ENCODE measurements around the gene ARHGAP22. TPM values are rescaled to one million over a fixed set of nuclear protein-coding genes. Genes with fewer than 3 reads are reported as not detected.

ARHGAP22 gene
- polyA plus RNA-seq, 1 of the 3 experiments (the other 2 are of a cell fraction): 12.4 TPM

DNA sequence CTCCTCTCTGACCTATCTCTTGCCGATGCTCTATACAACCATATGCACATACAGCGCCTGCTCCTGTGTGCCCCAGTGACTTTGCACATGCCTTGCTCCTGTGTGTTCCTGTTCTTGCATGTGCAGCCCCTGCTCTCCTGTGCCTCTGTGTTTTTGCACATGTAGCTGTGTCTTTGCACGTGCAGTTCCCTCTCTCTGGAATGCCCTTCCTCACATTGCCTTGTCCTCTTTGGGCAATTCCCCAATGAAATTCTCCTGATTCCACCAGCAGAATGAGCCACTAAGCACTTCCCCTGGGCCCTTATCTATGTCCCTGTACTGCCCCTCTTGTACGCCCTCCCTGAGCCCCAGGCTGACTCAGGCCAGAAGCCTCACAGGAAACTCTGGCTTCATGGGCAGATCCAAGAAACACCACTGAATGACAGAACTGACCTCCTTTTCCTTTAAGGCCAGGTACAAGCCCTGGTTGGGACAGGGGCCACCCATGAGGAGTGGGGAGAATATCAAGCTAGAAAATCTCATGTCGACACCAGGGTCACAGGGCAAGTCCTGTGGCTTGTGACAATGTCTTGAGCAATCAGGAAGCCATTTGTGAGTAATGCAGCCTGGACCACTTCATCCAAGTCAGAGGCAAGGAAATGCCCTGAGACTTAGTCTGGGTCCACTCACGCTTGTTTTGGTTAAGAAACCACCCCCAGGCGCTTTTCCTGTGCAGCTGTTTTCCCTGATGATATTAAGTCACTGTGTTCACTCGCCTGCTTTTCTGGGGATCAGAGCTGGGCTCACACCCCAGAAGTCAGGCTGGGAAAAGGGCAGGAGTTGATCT, 1.9 kb upstream of the ARHGAP22 start:
- Histone ChIP-seq H3K4me2 (peak overlapping the region; percentile 92), H4K20me1 (ENCODE audit: insufficient read depth) (no peaks in the 10 kb centered on the region)
- TF ChIP-seq, protein P1, sequence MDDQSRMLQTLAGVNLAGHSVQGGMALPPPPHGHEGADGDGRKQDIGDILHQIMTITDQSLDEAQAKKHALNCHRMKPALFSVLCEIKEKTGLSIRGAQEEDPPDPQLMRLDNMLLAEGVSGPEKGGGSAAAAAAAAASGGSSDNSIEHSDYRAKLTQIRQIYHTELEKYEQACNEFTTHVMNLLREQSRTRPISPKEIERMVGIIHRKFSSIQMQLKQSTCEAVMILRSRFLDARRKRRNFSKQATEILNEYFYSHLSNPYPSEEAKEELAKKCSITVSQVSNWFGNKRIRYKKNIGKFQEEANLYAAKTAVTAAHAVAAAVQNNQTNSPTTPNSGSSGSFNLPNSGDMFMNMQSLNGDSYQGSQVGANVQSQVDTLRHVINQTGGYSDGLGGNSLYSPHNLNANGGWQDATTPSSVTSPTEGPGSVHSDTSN (IDR thresholded peaks at IDR 0.05): peak; percentile 87
- TF ChIP-seq, protein P2, sequence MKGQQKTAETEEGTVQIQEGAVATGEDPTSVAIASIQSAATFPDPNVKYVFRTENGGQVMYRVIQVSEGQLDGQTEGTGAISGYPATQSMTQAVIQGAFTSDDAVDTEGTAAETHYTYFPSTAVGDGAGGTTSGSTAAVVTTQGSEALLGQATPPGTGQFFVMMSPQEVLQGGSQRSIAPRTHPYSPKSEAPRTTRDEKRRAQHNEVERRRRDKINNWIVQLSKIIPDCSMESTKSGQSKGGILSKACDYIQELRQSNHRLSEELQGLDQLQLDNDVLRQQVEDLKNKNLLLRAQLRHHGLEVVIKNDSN (IDR thresholded peaks at IDR 0.05; ENCODE audit: borderline replicate concordance, low read depth): no peak
- peak; percentile 81 for TF ChIP-seq JUND (IDR thresholded peaks at IDR 0.05)
- peak; percentile 70; the same call in 1 of the 2 replicates for TF ChIP-seq FOXM1 (IDR thresholded peaks at IDR 0.05; ENCODE audit: low read depth)
- TF ChIP-seq NFIC (IDR thresholded peaks at IDR 0.05; ENCODE audit: borderline replicate concordance): peak; percentile 86
- no peak for TF ChIP-seq MXI1 (IDR thresholded peaks at IDR 0.05; ENCODE audit: low read depth, low read length)
- peak; percentile 44; the same call in 1 of the 2 replicates for TF ChIP-seq ELF1 (IDR thresholded peaks at IDR 0.05)
- peak; percentile 23; the same call in 1 of the 2 replicates for TF ChIP-seq YY1 (IDR thresholded peaks at IDR 0.05; ENCODE audit: low read depth)
- no peak for TF ChIP-seq SMC3 (IDR thresholded peaks at IDR 0.05; ENCODE audit: low read depth, low read length)
- TF ChIP-seq RAD21 (IDR thresholded peaks at IDR 0.05; ENCODE audit: low read length): no peak
- TF ChIP-seq RCOR1 (IDR thresholded peaks at IDR 0.05; ENCODE audit: low read length): no peak
- TF ChIP-seq, protein P3, sequence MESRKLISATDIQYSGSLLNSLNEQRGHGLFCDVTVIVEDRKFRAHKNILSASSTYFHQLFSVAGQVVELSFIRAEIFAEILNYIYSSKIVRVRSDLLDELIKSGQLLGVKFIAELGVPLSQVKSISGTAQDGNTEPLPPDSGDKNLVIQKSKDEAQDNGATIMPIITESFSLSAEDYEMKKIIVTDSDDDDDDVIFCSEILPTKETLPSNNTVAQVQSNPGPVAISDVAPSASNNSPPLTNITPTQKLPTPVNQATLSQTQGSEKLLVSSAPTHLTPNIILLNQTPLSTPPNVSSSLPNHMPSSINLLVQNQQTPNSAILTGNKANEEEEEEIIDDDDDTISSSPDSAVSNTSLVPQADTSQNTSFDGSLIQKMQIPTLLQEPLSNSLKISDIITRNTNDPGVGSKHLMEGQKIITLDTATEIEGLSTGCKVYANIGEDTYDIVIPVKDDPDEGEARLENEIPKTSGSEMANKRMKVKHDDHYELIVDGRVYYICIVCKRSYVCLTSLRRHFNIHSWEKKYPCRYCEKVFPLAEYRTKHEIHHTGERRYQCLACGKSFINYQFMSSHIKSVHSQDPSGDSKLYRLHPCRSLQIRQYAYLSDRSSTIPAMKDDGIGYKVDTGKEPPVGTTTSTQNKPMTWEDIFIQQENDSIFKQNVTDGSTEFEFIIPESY (IDR thresholded peaks at IDR 0.05; ENCODE audit: borderline replicate concordance, low read depth): peak; percentile 56; the same call in 1 of the 2 replicates
- peak; percentile 43; the same call in 1 of the 2 replicates for TF ChIP-seq SIN3A (IDR thresholded peaks at IDR 0.05; ENCODE audit: borderline replicate concordance, low read depth, low read length)
- TF ChIP-seq CHD2 (IDR thresholded peaks at IDR 0.05; ENCODE audit: low read length, partially characterized antibody): no peak
- TF ChIP-seq, protein P4, sequence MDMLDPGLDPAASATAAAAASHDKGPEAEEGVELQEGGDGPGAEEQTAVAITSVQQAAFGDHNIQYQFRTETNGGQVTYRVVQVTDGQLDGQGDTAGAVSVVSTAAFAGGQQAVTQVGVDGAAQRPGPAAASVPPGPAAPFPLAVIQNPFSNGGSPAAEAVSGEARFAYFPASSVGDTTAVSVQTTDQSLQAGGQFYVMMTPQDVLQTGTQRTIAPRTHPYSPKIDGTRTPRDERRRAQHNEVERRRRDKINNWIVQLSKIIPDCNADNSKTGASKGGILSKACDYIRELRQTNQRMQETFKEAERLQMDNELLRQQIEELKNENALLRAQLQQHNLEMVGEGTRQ (IDR thresholded peaks at IDR 0.05; ENCODE audit: borderline replicate concordance, low read depth, low read length): no peak
- TF ChIP-seq MEF2A (IDR thresholded peaks at IDR 0.05; ENCODE audit: borderline replicate concordance, low read depth): peak; percentile 35; the same call in 1 of the 2 replicates
- peak; percentile 73 for TF ChIP-seq FOSL2 (IDR thresholded peaks at IDR 0.05; ENCODE audit: borderline replicate concordance, low read depth)
- TF ChIP-seq, protein P5, sequence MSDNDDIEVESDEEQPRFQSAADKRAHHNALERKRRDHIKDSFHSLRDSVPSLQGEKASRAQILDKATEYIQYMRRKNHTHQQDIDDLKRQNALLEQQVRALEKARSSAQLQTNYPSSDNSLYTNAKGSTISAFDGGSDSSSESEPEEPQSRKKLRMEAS (IDR thresholded peaks at IDR 0.05; ENCODE audit: low read depth): peak; percentile 71
- TF ChIP-seq EZH2phosphoT487 (IDR thresholded peaks at IDR 0.05; ENCODE audit: borderline replicate concordance, low read depth): no peak
- peak; percentile 70; the same call in 1 of the 2 replicates for TF ChIP-seq POLR2AphosphoS5 (IDR thresholded peaks at IDR 0.05; ENCODE audit: low read depth, low read length)
- TF ChIP-seq, protein P6, sequence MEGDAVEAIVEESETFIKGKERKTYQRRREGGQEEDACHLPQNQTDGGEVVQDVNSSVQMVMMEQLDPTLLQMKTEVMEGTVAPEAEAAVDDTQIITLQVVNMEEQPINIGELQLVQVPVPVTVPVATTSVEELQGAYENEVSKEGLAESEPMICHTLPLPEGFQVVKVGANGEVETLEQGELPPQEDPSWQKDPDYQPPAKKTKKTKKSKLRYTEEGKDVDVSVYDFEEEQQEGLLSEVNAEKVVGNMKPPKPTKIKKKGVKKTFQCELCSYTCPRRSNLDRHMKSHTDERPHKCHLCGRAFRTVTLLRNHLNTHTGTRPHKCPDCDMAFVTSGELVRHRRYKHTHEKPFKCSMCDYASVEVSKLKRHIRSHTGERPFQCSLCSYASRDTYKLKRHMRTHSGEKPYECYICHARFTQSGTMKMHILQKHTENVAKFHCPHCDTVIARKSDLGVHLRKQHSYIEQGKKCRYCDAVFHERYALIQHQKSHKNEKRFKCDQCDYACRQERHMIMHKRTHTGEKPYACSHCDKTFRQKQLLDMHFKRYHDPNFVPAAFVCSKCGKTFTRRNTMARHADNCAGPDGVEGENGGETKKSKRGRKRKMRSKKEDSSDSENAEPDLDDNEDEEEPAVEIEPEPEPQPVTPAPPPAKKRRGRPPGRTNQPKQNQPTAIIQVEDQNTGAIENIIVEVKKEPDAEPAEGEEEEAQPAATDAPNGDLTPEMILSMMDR (IDR thresholded peaks at IDR 0.05): no peak
- TF ChIP-seq EP300 (IDR thresholded peaks at IDR 0.05; ENCODE audit: borderline replicate concordance in 1 of 2, low read depth in 1 of 2, low read length in 1 of 2): peak in 1 of 2 experiments; percentile 93; a peak in 2 of 4 replicates
- TF ChIP-seq, protein P7, sequence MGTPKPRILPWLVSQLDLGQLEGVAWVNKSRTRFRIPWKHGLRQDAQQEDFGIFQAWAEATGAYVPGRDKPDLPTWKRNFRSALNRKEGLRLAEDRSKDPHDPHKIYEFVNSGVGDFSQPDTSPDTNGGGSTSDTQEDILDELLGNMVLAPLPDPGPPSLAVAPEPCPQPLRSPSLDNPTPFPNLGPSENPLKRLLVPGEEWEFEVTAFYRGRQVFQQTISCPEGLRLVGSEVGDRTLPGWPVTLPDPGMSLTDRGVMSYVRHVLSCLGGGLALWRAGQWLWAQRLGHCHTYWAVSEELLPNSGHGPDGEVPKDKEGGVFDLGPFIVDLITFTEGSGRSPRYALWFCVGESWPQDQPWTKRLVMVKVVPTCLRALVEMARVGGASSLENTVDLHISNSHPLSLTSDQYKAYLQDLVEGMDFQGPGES (IDR thresholded peaks at IDR 0.05; ENCODE audit: low read depth, low read length): no peak
- TF ChIP-seq GABPA (IDR thresholded peaks at IDR 0.05; ENCODE audit: low read depth): no peak; the same call in 1 of the 2 replicates

More for the DNA sequence above, 1.9 kb upstream of the ARHGAP22 start:
- Histone ChIP-seq H3K4me1 (ENCODE audit: control insufficient read depth in 1 of 2, insufficient read depth in 2 of 2, low read depth in 1 of 2, low read length in 1 of 2) (peaks cover 29 to 39% of the 10 kb centered on the region in 2 experiments), H3K4me3 (ENCODE audit: low read depth in 2 of 2, low read length in 1 of 2) (no peak overlapping the region), H3K27me3 (ENCODE audit: insufficient read depth) (no peaks in the 10 kb centered on the region), H3K9ac (peak overlapping the region; percentile 43), H3K9me3 (no peaks in the 10 kb centered on the region), H3F3A (replicated peaks; ENCODE audit: insufficient read depth) (peaks cover 27% of the 10 kb centered on the region), H3K9me2 (no peaks in the 10 kb centered on the region), H3K79me2 (ENCODE audit: insufficient read depth) (peaks cover 54% of the 10 kb centered on the region), H3K36me3 (replicated peaks in 1 of 2; ENCODE audit: control insufficient read depth in 1 of 2, insufficient read depth in 2 of 2, low read length in 1 of 2) (peaks cover 0 to 3% of the 10 kb centered on the region in 2 experiments), H3K27ac (ENCODE audit: low read depth in 2 of 2, low read length in 1 of 2) (peak overlapping the region in 1 of 2 experiments; percentile 80; a peak in 3 of 4 replicates), H2AFZ (ENCODE audit: low read depth) (no peak overlapping the region)
- POLR2A ChIA-PET: interaction anchor here (1.7 to 1.9 kb wide), 2 partner anchors 49 kb away, joined by 4 to 7 read pairs; no protein-coding TSS in a partner anchor
- 36% methylated on average over 8 of the region's 8 CpGs for WGBS (ENCODE audit: low lambda C conversion rate)
- CTCF ChIA-PET: interaction anchor here (0.9 to 10.6 kb wide), 24 partner anchors 8 to 243 kb away, joined by 3 to 148 read pairs (median 7); no protein-coding TSS in a partner anchor
- DNase-seq: no peak
